DMS 273 (cell line): Measurements from ENCODE around the gene RETREG1.
"Not testable (repeated sequence)": the region's sequence is repeated elsewhere in the genome, so short reads cannot be mapped to it uniquely, and the experiment has no call there.

Experiments used
- DNase-seq: peaks from one replicate; lab custom pipeline; 2025; ENCODE audit not compliant: unreplicated experiment; lab: John Stamatoyannopoulos, UW

Gene RETREG1

DNA sequence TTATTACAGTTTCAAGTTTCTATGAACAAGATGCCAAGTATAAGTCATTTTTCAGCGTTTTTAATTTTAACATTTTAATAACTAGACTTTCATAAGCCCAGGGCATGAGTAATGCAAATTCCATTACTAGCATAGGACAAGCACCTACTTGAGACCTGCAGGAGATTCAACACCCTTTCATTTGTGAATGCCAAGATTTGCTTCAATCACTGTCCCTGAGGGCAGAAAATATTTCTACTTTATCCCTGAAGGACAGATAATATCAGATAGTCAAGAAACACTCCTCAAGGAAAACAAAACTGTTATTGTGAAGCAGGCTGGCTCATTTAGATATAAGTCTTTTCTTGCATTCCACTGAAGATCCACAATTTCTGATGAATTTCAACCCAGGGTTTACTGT is 123.5 kb downstream of the RETREG1 start:
- no peak for DNase-seq

DNA sequence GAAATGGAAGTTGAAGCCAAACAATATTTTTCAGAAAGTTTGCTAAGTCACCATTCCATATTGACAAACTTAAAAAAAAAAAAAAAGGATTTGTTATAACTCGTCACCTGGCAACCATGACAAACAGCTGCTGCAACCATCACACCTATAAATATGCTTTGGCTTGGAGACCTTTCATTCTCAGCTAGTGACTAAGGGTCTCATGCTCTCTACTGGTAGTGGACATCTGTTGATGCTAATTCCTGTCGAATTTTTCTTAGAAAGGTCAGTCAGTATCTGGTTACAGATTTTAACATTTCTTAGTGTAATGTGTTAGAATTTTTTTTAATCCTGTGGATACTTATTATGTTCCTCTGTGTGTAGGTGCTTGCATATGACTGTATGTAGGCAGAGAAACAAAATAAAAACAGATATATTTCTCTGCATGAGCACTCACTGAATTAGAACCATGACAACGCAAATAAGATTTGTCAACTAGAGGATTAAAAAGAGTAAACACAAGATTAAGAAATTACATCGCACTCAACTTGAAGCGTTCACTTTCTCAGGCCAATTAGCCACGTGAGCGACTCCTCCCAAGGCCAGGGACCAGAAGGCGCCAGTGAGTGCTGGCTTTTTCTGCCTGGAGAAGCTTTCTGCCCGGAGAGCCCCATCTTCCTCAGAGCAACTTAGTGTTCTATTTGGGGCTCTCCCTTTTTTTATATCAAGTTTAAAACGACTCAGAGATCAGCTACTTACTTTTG is 124.2 kb downstream of the RETREG1 start:
- peak; percentile 45 for DNase-seq

DNA sequence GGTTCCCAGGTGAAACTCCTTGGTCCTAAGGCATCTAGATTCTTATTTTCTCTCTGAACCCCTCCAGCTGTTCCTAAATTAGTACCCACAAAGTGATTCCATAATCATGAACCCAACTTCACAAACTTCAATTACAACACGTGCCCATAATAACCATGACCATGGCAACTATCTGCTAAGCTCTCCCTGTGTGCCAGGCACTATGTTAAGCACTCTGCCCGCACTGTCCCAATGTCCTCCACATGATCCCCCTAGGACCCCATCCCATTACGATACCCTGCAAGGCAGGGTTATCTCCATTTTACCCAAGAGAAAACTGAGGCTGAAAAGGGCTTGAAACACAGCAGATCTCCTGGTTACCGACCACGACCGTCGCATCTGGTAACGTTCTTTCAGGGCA is 125.9 kb downstream of the RETREG1 start:
- no peak for DNase-seq

DNA sequence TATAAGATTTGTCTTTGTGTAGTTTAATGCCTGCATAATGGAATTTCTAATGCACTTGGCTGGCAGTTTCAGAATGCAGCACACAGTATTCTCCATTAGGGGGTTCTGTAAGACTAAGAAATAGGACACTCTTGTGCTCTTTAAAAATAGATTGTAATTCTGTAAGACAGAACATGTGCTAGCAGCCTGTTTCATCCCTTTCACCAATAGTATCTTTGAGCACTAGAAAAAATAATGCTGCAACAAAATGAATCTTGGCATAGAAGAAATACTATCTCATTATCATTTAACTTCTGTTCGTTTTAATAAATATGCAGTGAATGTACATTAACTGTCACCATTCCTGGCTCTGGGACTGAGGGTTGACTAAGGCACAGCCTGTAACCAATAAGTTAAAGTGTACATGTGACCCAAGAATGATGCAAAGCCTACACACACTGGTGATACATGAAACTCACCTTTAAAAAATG is 127.4 kb downstream of the RETREG1 start:
- peak; percentile 72 for DNase-seq

DNA sequence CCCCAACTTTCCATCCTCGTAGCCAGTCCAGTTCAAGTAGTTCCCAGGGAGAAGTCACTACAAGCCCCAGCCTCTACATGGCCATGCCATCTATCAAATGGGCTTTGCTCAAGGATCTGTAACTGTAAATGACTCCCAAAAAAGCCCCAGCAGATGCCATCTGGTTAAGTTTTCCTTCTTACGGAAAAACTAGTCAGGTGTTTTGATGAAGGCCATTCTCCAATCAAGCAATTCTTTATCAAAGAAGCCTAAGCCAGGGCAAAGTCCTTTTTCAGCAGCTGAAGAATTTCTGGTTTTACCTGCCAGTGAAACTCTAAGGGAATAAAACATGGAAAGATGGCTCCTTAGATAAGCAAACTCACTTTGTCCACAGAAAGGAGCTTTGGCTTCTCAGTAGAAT is 129.3 kb downstream of the RETREG1 start:
- DNase-seq, result no peak

DNA sequence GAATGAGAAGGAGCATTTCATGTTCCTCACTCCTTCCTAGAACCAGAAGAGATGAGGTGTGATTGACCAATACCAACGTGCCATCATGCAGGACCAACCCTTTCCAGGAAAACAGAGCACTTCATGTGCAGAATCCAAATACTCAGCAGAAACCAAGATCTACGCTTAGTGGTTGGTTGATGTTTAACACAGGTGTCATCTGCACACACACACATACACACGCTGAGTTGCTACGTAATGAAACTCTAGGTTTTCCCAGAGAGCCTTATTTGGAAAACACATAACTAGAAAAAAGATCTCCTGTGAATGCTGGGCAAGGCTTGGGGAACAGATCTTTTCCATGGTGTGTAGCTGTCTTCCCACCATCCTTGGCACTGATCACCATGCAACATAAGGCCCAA is 130.1 kb downstream of the RETREG1 start:
- DNase-seq, result no peak

DNA sequence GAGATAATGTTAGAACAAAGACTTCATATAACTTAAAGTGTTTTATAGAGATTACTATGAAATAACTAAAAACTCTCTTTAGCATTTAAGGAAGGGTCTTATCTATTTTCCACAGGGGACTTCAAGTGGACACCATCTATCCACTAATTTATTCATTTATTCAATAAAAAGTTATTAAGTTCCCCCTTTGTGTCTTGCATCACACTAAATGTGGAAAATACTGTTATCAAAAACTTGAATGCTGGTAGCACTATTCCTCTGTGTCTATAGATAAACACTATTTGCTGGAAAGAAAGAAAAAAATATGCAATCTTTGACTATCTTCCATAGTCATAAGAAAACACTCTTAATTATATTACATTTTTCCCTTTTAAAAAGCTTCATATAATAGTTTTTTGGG is 131.1 kb downstream of the RETREG1 start:
- no peak for DNase-seq

DNA sequence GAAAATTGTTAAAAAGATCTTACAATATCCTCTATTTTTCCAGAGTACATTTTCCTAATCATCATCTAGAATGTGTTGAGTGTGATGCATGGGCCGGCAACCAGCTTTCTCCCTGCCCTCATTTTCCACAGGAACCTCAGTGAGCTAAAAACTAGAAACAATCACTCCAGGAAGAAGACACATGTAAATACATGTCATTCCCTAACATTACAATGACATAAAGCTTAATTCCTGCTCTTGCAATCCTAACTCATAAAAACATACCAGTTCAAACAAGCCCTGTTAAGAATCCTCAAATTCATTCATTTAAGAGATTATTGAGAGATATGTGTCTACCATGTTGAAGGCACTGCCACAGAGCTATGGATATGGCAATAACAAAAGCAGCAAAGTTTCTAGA is 132.7 kb downstream of the RETREG1 start:
- no peak for DNase-seq

DNA sequence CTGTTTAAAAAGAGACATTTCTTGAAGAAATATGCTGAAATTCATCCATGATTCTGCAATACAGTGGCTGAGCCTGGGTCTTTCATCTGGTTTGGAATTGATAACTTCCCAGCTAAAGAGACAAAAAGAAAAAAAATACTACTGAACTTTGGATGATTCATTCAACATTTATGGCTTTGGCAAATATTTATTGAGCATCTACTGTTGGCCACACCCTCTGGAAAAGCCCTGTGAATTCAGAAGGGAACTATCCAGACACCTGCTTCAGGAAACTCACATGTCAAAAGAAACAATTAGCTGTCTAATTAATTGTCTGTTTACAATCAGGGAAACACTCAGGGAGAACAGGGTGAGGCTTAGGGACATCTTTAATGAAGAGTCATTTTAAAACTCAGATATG is 133.4 kb downstream of the RETREG1 start:
- DNase-seq, result no peak

DNA sequence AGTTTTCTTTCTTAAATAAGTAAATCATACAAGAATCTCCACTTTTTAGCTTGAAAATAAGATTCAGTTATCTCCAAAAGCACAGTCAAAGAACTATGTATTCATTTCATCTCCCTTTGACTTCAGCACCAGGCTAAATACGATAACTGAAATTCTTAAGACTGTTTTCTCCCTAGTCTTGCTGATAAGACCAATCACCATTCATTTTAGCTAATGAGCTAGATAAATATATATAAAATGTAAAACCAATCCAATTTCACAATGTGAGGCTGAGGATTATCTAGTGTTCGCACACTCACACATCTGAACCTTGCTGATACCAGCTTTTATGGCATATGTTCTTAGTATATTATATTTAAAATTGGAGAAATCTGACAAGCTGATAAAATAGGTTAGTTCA is 133.9 kb downstream of the RETREG1 start:
- DNase-seq, result no peak

DNA sequence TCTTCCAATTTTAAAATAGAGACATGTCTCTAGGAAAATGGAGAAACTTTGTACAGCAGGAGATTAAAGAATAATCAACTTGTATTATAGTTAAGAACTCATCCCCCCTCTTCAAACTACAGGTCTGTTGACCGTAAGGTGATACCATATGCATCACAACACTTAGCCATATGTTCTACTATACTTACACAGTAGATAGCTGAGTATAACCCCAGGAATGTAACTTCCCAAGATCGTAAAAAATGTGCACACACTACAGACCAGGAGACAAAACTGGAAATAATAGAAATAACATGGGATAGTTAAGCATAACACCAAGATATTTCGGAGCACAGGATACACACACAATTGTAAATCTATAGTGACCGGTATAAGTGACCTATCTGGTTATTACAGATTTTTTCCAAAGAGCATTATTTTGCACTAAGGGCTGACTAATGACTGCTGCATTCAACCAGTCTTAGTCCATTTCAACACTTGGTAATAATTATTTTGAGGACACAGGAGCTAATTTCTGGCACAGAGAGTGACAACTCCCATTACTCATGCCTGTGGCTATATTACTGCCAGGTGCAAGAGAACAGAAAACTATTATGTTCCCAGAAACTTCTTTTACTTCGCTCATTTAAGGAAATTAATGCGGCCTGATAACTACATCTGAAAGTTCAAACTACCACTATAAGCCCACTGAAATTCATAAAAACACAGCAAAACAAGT is 135.8 kb downstream of the RETREG1 start:
- DNase-seq, result peak; percentile 45

DNA sequence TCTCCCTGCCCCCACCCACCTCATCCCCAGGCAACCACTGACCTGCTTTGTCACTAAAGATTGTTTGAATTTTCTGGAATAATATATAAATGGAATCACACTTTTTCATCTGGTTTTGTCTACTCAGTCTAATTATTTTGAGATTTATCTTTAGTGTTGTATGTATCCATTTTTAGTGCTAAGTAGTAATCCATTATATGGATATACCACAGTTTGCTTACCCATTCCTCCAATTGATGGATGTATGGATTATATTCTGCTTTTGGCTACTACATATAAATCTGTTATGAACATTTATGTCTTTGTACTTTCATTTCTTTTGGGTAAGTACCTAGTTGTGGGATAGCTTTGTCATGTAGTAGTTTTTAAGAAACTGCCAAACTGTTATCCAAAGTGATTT is 136.7 kb downstream of the RETREG1 start:
- DNase-seq, result no peak

DNA sequence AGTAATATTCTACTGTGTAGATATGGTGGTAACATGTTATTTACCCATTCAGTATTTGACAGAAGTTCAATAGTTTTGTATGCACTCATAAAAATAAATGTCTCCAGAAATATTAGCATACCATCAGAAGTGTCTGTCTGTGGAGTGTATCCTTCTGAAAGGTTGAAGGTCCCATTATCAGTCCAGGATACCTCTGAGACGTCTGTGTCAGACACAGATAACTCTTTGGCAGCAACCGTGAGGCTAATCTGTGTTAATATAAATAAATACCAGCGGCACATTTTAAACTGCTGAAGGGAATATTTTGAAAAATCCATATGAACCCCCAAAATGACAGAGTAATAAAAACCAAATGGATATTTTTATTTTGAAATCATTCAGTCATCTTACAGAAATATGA is 139.3 kb downstream of the RETREG1 start:
- DNase-seq, result no peak

DNA sequence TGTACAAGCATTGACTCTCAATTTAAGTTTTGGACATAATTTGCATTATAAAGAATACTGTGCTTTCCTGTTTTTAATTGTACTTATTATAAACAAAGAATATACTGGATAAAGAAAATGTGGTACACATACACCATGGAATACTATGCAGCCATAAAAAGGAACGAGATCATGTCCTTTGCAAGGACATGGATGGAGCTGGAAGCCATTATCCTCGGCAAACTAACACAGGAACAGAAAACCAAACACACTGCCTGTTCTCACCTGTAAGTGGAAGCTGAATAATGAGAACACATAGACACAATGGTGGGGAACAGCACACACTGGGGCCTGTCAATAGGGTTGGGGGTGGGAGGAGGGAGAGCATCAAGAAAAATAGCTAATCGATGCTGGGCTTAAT is 140.4 kb downstream of the RETREG1 start:
- not testable (repeated sequence) for DNase-seq

DNA sequence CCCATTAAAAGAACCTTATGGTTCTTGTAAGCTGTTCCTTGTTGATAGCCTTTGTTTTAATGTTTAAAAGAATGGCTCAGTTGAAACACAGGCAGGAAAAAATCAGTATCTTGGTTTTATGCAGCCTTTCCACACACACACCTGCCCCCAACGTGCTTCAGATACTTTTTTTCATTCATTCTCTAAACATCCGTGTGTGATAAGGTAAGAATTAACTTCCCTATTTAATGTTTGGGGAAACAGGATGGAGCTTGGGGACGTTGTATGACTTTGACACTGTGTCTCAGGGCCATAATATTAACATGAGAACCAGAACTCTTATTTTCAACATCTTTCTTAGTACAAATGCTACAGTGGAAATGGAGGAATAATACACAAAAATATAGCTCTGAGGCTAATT is 145.4 kb downstream of the RETREG1 start:
- DNase-seq, result no peak

DNA sequence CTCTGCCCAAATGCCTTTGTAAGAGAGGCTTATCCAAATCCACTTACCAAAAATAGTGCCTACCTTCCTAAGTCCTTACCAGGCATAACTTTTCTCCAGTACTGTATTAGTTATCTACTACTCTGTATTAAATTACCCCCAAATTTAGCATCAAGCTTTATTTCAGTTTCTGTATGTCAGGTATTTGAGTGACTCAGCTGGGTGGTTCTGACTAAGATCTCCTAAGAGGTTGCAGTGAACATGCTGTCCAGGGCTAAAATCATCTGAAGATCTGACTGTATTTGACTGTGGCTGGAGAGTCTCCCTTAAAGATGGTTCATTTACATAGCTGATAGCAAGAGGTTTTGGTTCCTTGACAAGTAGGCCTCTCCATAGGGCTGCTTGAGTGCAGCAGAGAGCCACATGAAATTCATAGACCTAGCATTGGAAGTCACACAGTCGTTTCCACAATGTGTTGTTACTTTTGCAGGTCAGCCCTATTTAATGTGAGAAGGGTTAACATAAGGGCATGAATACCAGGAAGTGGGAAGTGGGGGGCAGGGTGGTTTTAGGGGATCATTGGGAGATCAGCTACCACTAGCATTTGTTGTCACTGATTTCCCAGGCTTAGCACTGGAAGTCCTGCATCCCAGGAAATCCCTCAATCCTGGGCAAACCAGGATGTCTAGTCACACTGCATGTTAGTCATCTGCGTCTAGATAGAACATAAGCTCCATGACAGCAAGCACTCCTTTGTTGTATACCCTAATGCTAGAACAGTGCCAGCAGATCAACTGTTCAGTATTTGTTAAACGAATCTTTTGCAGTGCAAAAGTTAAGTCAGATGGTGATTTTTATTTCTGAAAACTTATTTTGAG is 149.2 kb downstream of the RETREG1 start:
- no peak for DNase-seq

DNA sequence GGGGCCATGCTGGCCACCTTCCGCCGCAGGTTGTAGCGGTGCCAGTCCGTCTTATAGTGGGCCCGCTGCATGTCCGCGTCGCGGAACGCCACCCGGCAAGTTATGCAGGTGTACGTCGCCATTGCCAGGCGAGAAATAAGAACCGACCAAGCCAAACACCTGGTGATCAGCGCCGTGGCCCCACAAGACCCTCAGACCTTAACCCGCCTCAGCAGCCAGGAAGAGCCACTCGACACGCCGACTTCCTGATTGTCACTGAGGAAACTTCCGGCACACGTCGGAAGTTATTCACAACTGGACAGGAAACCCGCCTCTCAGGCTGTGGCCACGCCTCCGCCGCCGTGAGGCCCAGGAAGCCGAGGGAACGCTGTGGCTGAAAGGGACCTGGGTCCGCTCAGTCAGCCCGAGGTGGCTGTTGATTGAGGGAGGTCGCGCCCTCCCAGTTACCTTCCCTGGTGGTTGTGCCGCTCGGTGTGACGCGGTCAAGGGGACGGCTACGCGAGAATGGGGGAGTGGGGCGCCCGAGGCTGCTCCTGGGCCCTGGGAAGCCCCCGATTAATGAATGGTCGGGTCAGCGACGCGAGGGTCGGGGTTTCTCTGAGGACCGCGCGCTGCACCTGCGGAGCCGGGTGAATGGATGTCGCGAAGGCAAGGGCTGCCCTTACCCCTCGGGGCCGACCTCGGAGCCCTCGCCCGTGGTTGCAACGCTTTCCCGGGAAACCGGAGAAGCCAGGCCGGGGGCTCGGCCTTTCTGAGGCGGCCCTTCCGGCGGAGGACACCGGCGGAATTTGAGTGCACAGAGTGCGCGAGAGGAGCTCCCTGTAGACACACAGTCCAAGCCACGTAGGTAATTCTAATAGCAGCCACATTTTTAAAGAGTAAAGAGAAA is 151.0 kb downstream of the RETREG1 start, which contains the start of gene ZNF622:
TSS of gene ZNF622 (minus strand) at position 257 of the 889 bp plus-strand sequence. CDS start at position 122, 135 bp downstream.
- DNase-seq, result peak; percentile 97

DNA sequence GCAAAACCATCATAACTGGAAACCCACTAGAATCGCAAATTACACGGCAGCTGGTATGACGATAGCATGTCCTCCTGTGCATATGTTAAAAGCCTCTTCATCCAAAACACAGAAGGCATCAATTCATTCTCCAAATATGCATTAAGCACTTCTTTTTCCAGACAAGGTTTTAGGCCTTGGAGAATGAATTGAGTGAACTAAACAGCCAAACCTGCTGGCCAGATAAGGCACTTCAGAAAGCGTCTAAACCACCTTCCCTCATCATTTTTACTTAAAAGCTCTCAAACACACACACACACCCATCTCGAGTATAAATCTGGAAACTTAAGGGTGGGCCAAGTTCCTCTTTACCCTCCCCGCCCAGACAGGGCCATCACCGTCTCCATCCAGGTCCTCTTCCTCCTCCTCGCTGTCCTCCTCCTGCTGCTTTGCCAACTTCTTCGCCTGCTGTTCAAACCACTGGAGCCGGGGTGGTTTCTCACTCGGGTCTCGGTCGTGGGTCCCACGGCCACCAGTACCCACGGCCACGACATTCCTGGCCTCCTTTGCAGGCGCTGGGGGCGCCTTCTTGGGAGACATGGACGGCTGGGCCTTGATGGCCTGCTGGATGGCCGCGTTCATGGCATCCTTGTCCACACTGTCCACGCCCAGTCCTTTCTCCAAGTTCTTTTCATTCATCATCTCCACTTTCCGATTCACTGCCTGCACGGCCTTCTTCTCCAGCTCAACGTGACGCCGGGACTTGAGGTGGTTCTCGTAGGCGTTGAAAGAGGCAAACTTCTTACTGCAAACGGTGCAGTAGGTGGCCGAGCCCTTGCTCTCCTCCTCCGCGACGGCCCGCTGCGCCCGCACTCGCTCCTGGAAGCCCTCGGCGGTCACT is 151.9 kb downstream of the RETREG1 start:
- DNase-seq, result peak; percentile 54

DNA sequence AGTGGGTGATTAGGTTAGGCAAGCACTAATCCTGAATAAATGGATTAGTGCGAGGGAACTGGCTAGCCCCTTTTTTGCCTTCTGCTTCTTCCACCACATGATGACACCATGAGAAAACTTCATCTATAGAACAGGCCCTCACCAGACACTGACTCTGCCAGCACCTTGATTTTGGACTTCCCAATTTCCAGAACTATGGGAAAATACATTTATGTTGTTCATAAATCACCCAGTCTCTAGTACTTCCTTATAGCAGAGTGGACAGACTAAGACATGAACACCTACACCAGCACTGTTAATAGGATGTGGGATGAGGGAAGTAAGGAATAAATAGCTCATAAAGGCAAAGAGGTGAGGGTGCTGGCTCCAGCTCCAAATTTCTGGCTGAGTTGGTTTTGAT is 152.6 kb downstream of the RETREG1 start:
- DNase-seq, result no peak

DNA sequence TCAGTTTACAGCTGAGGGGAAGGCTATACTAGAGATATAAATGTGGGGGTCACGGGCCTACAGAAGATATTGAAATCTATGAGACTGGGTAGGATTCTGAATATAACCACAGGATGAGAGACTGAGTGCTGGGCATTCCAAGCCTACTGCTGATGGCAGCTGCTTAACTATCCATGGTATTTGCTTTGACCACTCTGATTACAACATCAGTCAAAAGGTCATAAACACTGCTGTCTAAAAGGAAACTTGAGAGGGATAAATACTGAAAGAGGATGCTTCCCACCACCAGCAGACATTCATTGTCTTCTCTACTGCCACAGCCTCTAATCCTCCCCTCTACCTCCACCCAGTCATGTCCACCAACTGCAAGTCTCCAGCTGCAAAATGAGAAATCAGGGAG is 155.0 kb downstream of the RETREG1 start:
- DNase-seq, result no peak
